Epithelial cell of esophagus (primary cell): ENCODE results near the gene ALKAL2.

Experiments used
- DNase-seq: peaks from one replicate; pipeline ENCODE4 v3.0.0; 2010; ENCODE audit warnings: low read depth
- H3K4me3 ChIP-seq: 2 replicates; pipeline ENCODE4 v1.5.1; 2011; ENCODE audit warnings: mild to moderate bottlenecking, low read length, control low read depth
- TF ChIP-seq, protein P1 (sequence below): IDR thresholded peaks from 2 replicates; pipeline ENCODE4 v1.5.1; 2011; ENCODE audit warnings: low read depth, mild to moderate bottlenecking, low read length, control low read depth, inconsistent platforms; ENCODE audit not compliant: insufficient read depth; ENCODE audit errors: missing control alignments

ALKAL2 gene

DNA sequence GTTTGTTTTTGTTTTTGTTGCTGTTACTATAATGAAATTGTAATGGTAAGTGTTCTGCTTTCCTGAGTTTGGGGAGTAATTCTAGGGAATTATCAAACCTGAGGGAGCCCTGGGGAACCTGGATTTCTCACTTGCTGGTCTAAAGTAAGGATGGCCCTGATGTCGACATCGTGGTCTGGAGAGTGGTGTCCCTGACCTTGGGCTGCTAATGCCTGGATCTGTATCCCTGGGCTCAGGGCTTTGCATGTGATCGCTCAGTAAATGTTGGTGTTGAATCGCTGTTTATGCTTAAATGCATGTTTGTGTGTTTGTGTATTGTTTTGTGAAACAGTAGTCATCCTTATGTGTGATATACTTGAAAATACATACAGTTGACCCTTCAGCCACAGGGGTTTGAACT, 17.0 kb downstream of the ALKAL2 start:
- DNase-seq, result no peak
- H3K4me3 ChIP-seq, result no peak overlapping the region
- TF ChIP-seq, protein P1, sequence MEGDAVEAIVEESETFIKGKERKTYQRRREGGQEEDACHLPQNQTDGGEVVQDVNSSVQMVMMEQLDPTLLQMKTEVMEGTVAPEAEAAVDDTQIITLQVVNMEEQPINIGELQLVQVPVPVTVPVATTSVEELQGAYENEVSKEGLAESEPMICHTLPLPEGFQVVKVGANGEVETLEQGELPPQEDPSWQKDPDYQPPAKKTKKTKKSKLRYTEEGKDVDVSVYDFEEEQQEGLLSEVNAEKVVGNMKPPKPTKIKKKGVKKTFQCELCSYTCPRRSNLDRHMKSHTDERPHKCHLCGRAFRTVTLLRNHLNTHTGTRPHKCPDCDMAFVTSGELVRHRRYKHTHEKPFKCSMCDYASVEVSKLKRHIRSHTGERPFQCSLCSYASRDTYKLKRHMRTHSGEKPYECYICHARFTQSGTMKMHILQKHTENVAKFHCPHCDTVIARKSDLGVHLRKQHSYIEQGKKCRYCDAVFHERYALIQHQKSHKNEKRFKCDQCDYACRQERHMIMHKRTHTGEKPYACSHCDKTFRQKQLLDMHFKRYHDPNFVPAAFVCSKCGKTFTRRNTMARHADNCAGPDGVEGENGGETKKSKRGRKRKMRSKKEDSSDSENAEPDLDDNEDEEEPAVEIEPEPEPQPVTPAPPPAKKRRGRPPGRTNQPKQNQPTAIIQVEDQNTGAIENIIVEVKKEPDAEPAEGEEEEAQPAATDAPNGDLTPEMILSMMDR, result no peak

GRCh38 chr2:269356-270030, 18.4 kb downstream of the ALKAL2 start:
- TF ChIP-seq, protein P1, result no peak
- no peak for DNase-seq
- no peak overlapping the region for H3K4me3 ChIP-seq

DNA sequence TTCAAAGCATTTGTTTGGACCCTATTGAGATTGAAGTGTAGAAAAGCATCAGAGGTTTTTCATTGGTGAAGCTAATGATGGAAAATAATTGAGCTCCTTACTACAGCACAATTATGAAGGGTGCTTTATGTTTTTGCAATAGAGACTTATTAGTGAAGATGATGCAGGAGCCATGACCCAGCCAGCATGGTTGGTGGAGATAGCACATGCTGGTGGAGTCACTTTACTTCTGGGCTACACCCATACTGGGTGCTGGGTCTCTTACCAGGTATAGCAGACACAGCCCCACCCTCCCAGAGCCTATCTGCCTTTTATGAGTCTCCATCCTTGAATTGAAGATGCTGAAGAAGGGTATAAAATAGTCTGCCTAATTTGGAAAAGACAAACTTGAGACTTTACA, 19.6 kb downstream of the ALKAL2 start:
- DNase-seq, result no peak
- H3K4me3 ChIP-seq, result no peak overlapping the region
- TF ChIP-seq, protein P1, result no peak

DNA sequence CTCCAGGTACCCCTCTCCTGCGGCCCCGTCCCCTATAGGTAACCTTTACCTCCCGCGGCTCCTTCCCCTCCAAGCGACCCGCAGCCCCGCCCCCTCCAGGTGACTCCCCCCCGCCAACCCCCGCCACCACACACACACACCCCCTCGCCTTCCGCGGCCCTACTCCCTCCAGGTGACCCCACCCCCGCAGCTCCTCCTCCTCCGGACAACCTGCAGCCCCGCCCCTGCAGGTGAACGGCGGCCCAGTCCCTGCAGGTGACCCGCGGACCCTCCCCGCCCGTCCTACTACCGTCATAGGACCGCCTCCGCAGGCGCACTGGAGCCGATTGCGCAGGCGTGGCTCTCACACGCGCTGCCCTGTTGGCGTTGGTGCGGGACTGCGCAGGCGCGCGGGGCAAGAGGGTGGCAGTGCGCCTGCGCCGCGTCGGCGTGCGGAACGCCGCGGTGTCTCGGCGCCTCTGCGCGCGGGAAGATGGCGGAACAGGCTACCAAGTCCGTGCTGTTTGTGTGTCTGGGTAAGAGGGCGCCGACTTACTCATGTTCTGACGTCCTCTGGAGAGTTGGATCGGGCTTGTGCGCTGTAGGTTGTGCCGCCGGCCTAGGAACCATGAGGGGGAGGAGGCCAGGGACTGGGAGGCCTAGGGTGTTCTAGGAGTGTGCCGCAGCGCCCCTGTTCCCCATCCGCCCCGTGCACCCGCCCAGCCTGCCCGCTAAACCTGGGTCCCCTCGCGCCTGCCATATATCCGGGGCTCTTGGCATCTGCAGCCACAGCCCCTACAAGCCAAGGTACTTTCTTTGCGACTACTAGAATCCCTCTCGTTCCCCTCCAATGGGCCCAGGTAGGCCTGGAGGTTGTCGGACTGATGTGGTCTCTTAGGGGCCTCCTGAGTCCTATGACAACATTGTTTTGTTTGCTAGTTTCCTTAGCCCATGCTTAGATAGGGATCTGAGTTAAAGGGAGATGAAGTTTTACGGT, 23.1 kb downstream of the ALKAL2 start, which contains the start of gene ACP1:
Gene ACP1, plus strand, starts transcription at position 455 of the 976 bp plus-strand sequence. Its CDS starts 18 bp downstream, at position 473.
- peak; percentile 99 for DNase-seq
- peak within 1 kb of the TSS; percentile 90 for H3K4me3 ChIP-seq
- TF ChIP-seq, protein P1, result no peak

GRCh38 chr2:263774-264492, 24.0 kb downstream of the ALKAL2 start, which contains the start of gene SH3YL1:
Gene SH3YL1, minus strand, starts transcription at chr2:264032. Its CDS starts 48 bp downstream, at chr2:263984.
- TF ChIP-seq, protein P1, result no peak
- H3K4me3 ChIP-seq, result peak within 1 kb of the TSS; percentile 90
- peak; percentile 83 for DNase-seq

- TF ChIP-seq, protein P1, result no peak
- H3K4me3 ChIP-seq, result peak overlapping the region; percentile 82
- DNase-seq, result no peak
These were observed 24.7 kb downstream of the ALKAL2 start for GRCh38 chr2:263022-263738.
